Tibial artery (tissue), 4 donors: ENCODE data around the gene ABHD12.

ENCODE experiments used
- DNase-seq, 2 donors: peaks; one replicate each; pipeline ENCODE4 v3.0.0-alpha.2; 2019
- H3K27ac ChIP-seq, 2 donors: fragments of 200-600 bp; sonication (generic) in 1 of 2; 1 replicate in 1 of 2; 2 replicates in 1 of 2; pipeline ENCODE4 v1.5.1; 2018 to 2019; ENCODE audit warnings: mild to moderate bottlenecking in 1 of 2
- H3K27me3 ChIP-seq, 2 donors: fragments of 200-600 bp; sonication (generic) in 1 of 2; one replicate each; pipeline versions ENCODE4 v1.5.1 to v1.6.0; 2016 to 2019
- H3K36me3 ChIP-seq, 3 donors: fragments of 200-600 bp; sonication (generic) in 2 of 3; one replicate each; pipeline ENCODE4 v1.5.1; 2016 to 2019; ENCODE audit warnings: mild to moderate bottlenecking in 2 of 3
- H3K4me1 ChIP-seq, 4 donors: fragments of 200-600 bp; sonication (generic) in 2 of 4; 1 replicate in 3 of 4; 2 replicates in 1 of 4; pipeline ENCODE4 v1.5.1; 2016 to 2019
- H3K4me3 ChIP-seq, 2 donors: fragments of 200-600 bp; sonication (generic) in 1 of 2; 1 replicate in 1 of 2; 2 replicates in 1 of 2; pipeline ENCODE4 v1.5.1; 2018 to 2019; ENCODE audit warnings: mild to moderate bottlenecking in 2 of 2
- H3K9me3 ChIP-seq, 3 donors: fragments of 200-600 bp; sonication (generic) in 1 of 3; one replicate each; pipeline ENCODE4 v1.5.1; 2016 to 2019
- CTCF ChIP-seq, 2 experiments: fragments of 200-600 bp in 1 of 2; fragments of 450-650 bp in 1 of 2; IDR thresholded peaks; one replicate each; pipeline ENCODE4 v1.5.1; 2017 to 2019; ENCODE audit warnings: antibody characterized with exemption in 2 of 2, mild to moderate bottlenecking in 1 of 2, moderate library complexity in 1 of 2
- intact Hi-C: fragments of 100-400 bp; cut with DNase I; formaldehyde crosslinking; loops from one replicate; pipeline ENCODE4 v1.15.0; 2023; ENCODE audit warnings: low total_unique reads

ABHD12 gene

DNA sequence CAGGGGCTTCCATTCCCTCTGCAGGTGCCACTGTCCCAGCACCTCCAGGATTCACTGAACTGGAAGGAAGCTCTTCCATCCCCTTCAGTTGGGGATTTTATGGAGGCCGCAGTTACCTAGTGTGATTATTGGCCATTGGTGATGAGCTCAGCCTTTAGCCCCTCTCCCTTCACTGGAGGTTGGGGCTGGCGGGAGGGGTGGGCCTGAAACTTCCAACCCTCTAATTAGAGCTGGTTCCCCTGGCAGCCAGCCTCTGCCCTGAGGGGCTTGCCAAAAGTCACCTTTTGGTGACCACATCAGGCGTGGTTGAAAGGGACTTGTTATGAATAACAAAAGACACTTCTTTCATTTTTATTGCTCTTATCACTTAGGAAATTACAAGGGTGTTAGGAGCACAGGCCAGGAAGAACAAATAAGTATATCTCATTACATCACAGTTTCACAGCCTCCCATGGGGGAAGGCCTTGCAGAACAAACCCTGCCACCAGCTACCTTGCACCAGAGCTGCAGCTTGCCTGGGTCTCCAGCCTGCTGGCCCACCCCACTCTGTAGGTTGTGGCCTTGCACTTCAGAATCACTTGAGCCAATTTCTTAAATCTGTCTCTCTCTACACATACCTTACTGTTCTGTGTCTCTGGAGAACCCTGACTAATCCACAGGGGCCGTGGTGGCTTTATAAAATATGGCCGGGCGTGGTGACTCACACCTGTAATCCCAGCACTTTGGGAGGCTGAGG lies 137.8 kb downstream of the ABHD12 start:
- Histone ChIP-seq H3K27ac (peak overlapping the region; percentile 10 to 99), H3K9me3 (no peaks in the 10 kb centered on the region), H3K4me1 (peaks cover 4 to 85% (median 69%) of the 10 kb centered on the region in 4 donors), H3K36me3 (no peaks in the 10 kb centered on the region), H3K27me3 (no peaks in the 10 kb centered on the region), H3K4me3 (no peak overlapping the region)
- peak in 1 of 2 donors; percentile 46 for DNase-seq
- intact Hi-C loops: loop anchor here (5.0 to 10.0 kb wide), 2 partner anchors 196 to 258 kb away; partner anchors contain the start of genes ACSS1 and APMAP
- no peak for TF ChIP-seq CTCF (IDR thresholded peaks at IDR 0.05)

GRCh38 chr20:25252230-25252651 lies 138.4 kb downstream of the ABHD12 start:
- Histone ChIP-seq H3K4me1 (peaks cover 4 to 79% (median 66%) of the 10 kb centered on the region in 4 donors), H3K36me3 (no peaks in the 10 kb centered on the region), H3K27me3 (no peaks in the 10 kb centered on the region), H3K4me3 (no peak overlapping the region), H3K9me3 (no peaks in the 10 kb centered on the region), H3K27ac (peak overlapping the region; percentile 10 to 99)
- intact Hi-C loops: loop anchor here (5.0 to 10.0 kb wide), 2 partner anchors 195 to 257 kb away; partner anchors contain the start of genes ACSS1 and APMAP
- no peak for TF ChIP-seq CTCF (IDR thresholded peaks at IDR 0.05)
- peak in 1 of 2 donors; percentile 57 for DNase-seq

DNA sequence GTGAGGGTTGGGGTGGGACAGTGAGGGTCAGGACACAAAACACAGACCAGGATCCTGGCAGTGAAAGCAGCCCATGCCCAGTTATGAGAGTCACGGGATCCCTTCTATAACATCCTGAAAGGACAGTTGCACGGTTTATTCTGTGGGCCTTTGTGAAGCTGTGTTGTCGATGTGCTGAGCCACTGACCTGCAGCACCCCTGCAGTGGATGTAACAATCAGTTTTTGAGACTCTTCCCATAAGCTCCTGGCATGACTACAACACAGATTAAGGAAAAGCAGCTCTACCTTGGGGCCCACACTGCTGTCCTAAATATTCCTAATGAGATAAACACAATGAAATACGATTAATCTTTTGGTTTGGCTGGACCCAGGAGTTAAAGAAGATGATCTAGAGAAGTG lies 139.1 kb downstream of the ABHD12 start:
- peak in 1 of 2 donors; percentile 56 for DNase-seq
- H3K4me1 ChIP-seq: peaks cover 4 to 77% (median 65%) of the 10 kb centered on the region in 4 donors
- no peaks in the 10 kb centered on the region for H3K27me3 ChIP-seq
- intact Hi-C loops: loop anchor here (5.0 to 10.0 kb wide), 2 partner anchors 194 to 257 kb away; partner anchors contain the start of genes ACSS1 and APMAP
- TF ChIP-seq CTCF (IDR thresholded peaks at IDR 0.05): no peak
- no peaks in the 10 kb centered on the region for H3K36me3 ChIP-seq
- H3K9me3 ChIP-seq: no peaks in the 10 kb centered on the region
- no peak overlapping the region for H3K4me3 ChIP-seq
- H3K27ac ChIP-seq: peak overlapping the region; percentile 10 to 99

DNA sequence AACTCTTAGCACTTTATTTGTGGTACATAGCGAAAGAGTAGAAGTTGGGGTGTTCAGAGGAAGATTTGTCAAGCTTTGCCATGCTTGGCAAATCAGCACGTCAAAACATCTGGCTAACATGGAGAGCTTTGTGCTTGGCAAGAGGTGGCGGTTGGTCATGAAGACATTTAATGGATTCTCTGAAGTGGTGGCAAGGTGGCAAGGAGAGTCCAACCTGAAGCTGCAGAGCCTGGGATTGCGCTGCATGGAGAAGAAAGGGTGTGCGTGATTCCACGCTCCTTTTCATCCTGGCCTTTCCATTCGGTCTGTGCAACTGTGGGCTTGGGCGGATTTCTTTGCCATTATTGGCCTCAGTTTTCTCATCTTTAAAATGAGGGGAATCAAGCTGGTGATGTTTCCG lies 139.6 kb downstream of the ABHD12 start:
- H3K27me3 ChIP-seq: no peaks in the 10 kb centered on the region
- H3K9me3 ChIP-seq: no peaks in the 10 kb centered on the region
- peak overlapping the region; percentile 81 to 92 for H3K4me3 ChIP-seq
- no peak for TF ChIP-seq CTCF (IDR thresholded peaks at IDR 0.05)
- no peaks in the 10 kb centered on the region for H3K36me3 ChIP-seq
- intact Hi-C loops: loop anchor here (5.0 to 10.0 kb wide), 2 partner anchors 194 to 256 kb away; partner anchors contain the start of genes ACSS1 and APMAP
- DNase-seq: no peak
- peaks cover 4 to 75% (median 64%) of the 10 kb centered on the region in 4 donors for H3K4me1 ChIP-seq
- peak overlapping the region in 1 of 2 donors; percentile 99 for H3K27ac ChIP-seq

- TF ChIP-seq CTCF (IDR thresholded peaks at IDR 0.05): no peak
- no peaks in the 10 kb centered on the region for H3K36me3 ChIP-seq
- no peaks in the 10 kb centered on the region for H3K27me3 ChIP-seq
- peaks cover 4 to 70% (median 59%) of the 10 kb centered on the region in 4 donors for H3K4me1 ChIP-seq
- peak overlapping the region; percentile 81 to 92 for H3K4me3 ChIP-seq
- peak overlapping the region; percentile 98 to 99 for H3K27ac ChIP-seq
- intact Hi-C loops: loop anchor here (5.0 to 10.0 kb wide), 2 partner anchors 193 to 256 kb away; partner anchors contain the start of genes ACSS1 and APMAP
- peak in 1 of 2 donors; percentile 48 for DNase-seq
- H3K9me3 ChIP-seq: no peaks in the 10 kb centered on the region
Measured at GRCh38 chr20:25250508-25250907, 140.1 kb downstream of the ABHD12 start.
